ENCODE measurements around the gene CCDC15.
"Not testable (repeated sequence)": the region's sequence is repeated elsewhere in the genome, so short reads cannot be mapped to it uniquely, and the experiment has no call there.

CCDC15 gene

GRCh38 chr11:124942466-124943253 is 11.3 kb upstream of the CCDC15 start:
- DNase-seq, result no peak

GRCh38 chr11:124943254-124943616 is 10.8 kb upstream of the CCDC15 start:
- DNase-seq, result no peak

- DNase-seq, result no peak
Measured at GRCh38 chr11:124943741-124944140, 10.3 kb upstream of the CCDC15 start.

DNA sequence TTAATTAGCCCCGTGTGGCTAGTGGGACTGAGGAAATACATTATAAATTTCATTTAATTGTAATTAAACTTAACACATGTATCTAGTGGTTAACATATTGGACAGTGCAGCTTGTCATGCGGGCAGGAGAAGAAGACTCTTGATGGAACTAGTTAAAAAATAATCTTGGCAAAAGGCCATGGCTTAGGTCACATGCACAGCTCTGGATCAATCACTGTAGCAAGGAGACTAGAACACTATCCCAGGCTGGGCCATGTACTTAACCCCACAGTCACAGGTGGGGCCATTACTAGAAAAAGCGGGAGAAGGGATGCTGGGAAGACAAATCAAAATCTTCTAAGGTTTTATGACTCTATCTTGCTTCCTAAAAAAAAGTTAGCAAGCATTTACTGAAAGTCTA is 9.4 kb upstream of the CCDC15 start:
- DNase-seq, result no peak

GRCh38 chr11:124945826-124946225 is 8.2 kb upstream of the CCDC15 start:
- DNase-seq, result no peak

GRCh38 chr11:124946735-124947141 is 7.3 kb upstream of the CCDC15 start:
- no peak for DNase-seq

DNA sequence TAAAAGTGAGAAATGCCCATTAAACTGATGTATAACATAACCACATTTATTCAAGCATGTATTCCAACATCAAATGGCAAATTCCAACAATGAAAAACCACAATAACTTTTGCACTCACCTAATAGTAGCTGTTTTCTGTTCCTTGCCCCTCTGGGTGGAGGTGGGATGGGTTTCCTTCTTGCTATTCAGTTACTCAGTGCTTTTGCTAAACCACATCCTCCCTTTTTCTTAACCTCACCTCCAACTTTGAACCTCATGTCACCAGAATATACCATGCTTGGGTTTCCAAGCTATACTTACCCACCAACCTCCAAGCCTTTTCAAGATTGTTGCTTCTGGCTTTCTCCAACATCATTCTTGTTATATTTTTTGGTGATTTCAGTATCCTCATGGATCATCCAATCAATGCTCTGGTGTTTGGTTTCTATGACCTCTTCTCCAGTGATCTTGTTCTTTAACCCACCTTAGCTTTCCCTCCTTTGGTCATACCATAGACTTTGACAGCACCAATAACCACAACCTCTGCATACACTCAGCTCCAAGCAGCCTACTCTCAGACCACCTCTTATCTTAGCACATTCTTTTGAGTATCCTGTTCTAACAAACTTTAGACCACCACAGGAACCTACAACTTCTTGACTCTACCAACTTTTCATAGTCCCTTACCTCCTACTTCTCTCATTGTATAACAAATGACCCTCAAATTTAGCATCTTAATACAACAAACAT is 3.2 kb upstream of the CCDC15 start:
- no peak for DNase-seq

DNA sequence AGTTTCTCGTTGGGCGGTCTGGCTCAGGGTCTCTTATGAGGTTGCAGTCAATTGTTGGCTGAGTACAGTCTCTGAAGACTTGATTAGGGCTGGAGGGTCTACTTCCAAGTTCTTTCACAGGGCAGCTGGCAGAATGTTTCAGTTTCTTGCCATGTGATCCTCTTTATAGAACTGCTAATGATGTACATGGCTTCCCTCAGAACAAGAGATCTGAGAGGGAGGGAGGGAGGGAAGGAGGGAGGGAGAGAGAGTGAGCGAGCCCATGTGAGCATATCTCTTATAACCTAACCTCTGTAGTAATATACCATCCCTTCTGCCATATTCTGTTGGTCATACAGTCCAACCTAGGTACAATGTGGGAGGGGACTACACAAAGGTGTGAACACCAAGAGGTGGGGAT is 2.7 kb upstream of the CCDC15 start:
- DNase-seq, result no peak

DNA sequence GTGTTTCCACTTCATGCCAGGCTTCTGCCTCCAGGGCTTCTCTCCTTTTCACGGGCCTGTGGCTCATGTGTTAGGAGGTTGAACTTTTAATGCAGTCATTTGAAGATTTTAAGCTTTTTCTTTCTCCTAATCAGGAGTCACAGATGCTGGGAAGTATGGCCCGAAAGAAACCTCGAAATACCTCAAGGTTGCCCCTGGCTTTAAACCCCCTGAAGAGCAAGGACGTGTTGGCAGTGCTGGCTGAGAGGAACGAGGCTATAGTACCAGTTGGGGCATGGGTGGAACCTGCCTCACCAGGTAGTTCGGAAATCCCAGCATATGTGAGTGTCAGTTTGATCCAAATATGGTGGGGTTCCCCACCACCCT is 571 bp downstream of the CCDC15 start:
- no peak for DNase-seq

- DNase-seq, result no peak
Measured at GRCh38 chr11:124955035-124955434, 1.0 kb downstream of the CCDC15 start.

DNA sequence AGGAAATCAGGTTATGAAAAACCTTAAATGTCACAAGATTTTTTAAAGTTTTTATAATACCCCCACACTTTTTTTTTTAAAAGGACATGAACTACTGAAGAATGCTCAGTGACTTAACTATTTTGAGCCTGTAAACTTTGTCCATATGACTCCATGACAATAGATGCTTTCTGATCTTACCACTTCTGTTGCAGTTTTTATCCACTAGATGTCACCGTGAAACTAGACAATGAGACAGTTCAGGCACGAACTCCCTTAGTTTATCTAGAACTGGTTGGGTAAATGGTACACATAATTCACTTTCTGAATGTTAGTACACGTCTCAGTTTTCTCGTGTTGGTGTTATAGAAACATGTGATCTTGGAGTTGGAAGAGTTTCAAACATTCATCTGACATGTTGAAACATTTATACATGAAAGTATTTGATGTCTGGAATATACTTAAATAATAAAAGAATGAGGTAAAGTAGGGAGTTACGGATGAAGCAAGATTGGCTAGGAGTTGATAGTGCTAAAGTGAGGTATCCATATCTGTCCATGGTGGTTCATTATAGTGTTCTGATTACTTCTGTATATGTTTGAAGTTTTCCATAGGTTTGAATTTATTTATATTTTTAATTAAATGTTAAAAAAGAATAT is 8.1 kb downstream of the CCDC15 start:
- DNase-seq, result peak; percentile 26

DNA sequence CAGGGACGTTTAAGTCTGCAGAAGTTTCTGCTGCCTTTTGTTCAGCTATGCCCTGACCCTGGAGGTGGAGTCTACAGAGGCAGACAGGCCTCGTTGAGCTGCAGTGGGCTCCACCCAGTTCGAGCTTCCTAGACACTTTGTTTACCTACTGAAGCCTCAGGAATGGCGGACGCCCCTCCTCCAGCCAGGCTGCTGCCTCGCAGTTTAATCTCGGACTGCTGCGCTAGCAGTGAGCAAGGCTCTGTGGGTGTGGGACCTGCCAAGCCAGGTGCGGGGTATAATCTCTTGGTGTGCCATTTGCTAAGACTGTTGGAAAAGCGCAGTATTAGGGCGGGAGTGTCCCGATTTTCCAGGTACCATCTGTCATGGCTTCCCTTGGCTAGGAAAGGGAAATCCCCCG is 14.2 kb downstream of the CCDC15 start:
- DNase-seq, result not testable (repeated sequence)

DNA sequence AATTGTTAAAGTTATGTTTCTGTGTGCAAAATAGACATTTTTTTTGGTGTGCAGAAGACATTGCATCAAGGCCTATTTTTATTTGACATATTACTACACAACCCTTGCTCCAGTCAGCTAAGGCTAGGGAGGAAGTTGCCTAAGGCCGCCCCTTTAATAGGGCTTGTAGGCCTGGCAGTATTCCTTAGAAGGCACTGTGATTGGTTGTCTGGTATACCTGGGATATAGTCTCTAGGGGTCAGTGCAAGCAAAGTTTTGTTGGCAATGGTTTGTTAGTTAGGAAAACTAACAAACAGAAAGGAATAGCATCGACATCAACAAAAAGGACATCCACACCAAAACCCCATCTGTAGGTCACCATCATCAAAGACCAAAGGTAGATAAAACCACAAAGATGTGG is 16.9 kb downstream of the CCDC15 start:
- no peak for DNase-seq

DNA sequence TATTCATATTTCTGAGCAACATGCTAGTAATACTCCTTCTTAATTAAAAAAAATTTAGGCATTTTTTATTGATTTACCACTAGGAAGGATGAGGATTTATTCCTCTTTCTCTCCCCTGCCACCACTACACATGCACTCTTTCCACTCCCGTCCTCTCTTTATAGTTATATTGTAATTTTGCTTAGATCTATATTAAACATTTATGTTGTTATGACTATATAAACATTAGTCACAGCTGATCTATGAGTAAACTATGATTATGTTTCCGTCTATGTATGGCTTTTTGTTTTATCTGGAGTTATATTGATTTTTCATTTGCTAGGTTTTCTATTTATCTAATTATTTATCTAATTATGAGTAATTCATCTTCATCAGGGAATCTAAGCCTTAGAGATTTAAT is 17.8 kb downstream of the CCDC15 start:
- no peak for DNase-seq

GRCh38 chr11:124976531-124976930 is 22.5 kb downstream of the CCDC15 start:
- DNase-seq, result no peak

DNA sequence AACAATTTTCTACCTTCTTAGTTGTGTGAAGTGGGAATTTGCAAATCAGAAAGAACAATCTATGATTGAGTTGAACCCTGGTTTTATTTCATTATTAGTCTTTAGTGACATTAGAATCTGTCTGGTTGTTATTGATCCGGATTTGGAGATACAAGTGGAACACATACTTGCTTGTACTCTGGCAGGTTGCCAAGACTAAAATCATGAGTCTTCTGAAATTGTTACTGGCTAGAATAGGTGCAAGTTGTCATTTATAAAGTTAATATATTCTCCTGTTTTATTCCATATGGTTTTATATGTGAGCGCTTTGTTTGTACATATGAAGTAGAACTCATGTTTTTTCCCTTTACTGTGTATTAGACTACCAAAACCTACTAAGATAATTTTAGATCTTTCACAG is 23.0 kb downstream of the CCDC15 start:
- no peak for DNase-seq

GRCh38 chr11:124978316-124978715 is 24.3 kb downstream of the CCDC15 start:
- no peak for DNase-seq

DNA sequence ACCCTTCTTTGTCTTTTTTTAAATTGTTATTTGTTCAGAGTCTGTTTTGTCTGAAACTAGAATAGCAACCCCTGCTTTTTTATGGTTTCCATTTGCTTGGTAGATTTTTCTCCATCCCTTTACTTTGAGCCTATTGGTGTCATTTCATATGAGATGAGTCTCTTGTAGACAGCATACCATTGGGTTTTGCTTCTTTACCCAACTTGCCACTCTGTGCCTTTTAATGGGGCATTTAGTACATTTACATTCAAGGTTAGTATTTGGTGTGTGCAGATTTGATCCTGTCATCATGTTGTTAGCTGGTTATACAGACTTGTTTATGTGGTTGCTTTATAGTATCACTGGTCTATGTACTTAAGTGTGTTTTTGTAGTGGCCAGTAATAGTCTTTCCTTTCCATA is 28.0 kb downstream of the CCDC15 start:
- DNase-seq, result no peak

DNA sequence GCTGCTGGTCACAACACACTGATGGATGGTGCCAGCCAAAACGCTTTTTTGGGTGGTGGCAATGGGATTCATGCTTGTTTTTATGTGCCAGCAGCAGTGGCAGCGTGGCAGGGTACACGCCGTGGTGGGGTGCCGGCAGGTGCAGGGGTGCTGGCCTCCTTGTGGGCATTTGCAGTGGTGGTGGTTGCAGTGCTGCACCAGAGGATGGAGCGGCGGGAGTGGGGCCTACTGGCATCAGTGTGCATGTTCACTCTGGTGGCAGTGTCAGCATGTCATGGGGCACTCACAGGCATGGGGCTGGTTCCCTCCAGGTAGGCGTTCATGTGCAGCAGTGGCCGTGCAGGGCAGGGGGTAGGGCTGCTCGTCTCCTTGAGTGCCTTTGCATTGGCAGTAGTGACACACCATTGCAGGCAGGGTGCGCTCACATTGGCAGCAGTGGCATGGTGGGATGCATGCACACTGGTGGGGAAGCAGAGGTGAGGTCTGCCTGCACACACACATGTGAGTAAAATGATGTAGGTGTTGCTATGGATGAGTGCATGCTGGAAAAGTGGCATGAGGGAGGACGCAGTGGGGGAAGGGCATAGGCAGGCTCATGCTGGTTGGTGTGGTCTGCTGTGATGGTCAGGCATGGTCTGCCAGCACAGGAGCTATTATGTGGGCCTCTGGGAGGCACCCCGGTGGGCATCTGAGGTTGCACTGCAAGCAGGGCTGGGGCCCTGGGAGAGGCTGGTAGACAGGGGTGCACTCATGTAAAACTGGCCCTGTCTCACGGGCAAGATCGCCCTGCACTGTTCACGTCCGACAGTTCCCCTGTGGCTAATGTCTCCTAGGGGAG is 29.9 kb downstream of the CCDC15 start:
- no peak for DNase-seq

GRCh38 chr11:124984512-124984854 is 30.5 kb downstream of the CCDC15 start:
- no peak for DNase-seq

DNA sequence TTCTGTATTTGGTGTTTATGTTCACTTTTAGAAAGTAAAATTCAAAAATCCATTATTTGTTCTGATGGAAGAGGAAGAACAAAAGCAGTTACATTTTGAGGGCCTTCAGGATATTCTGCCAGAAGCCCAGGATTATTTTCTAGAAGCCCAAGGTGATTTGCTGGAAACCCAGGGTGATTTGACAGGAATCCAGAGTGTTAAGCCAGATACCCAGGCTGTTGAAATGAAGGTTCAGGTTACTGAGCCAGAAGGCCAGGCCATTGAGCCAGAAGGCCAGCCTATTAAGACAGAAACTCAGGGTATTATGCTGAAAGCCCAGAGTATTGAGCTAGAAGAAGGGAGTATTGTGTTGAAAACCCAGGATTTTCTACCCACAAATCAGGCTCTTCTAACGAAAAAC is 33.1 kb downstream of the CCDC15 start:
- no peak for DNase-seq

- DNase-seq, result no peak
Measured at GRCh38 chr11:124988063-124988462, 34.1 kb downstream of the CCDC15 start.

- no peak for DNase-seq
Measured at GRCh38 chr11:125001079-125001778, 47.2 kb downstream of the CCDC15 start.
